ENCODE results near the gene TTBK2. TPM values are rescaled to one million over a fixed set of nuclear protein-coding genes. Genes with fewer than 3 reads are reported as not detected.

The TTBK2 gene
- total RNA-seq, 1 experiment from 2014 or later: 18.6 TPM

DNA sequence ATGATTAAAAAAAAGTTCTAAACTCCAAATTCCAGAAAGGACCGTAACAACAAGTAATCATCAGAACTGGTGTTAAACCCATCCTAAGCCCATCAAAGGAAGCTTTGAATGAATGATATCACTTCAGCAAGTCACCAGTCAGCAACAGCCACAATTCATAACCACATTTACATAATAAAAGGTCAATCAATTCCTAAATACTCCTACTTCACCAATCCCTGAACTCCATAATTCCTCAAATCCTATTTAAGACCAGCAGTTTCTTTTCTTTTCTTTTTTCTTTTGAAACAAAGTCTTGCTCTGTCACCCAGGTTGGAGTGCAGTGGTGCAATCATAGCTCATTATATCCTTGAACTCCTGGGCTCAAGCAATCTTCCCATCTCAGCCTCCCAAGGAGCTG lies 40.5 kb downstream of the TTBK2 start (continued):
- TF ChIP-seq, protein P1, sequence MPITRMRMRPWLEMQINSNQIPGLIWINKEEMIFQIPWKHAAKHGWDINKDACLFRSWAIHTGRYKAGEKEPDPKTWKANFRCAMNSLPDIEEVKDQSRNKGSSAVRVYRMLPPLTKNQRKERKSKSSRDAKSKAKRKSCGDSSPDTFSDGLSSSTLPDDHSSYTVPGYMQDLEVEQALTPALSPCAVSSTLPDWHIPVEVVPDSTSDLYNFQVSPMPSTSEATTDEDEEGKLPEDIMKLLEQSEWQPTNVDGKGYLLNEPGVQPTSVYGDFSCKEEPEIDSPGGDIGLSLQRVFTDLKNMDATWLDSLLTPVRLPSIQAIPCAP (CRISPR knock-in tag; IDR thresholded peaks at IDR 0.05): no peak
- no peak for TF ChIP-seq RELA (CRISPR knock-in tag; IDR thresholded peaks at IDR 0.05; ENCODE audit: borderline replicate concordance)
- TF ChIP-seq GABPB1 (CRISPR knock-in tag; IDR thresholded peaks at IDR 0.05): no peak
- TF ChIP-seq ZNF317 (CRISPR knock-in tag; IDR thresholded peaks at IDR 0.05; ENCODE audit: borderline replicate concordance, low read depth): no peak
- TF ChIP-seq, protein P2, sequence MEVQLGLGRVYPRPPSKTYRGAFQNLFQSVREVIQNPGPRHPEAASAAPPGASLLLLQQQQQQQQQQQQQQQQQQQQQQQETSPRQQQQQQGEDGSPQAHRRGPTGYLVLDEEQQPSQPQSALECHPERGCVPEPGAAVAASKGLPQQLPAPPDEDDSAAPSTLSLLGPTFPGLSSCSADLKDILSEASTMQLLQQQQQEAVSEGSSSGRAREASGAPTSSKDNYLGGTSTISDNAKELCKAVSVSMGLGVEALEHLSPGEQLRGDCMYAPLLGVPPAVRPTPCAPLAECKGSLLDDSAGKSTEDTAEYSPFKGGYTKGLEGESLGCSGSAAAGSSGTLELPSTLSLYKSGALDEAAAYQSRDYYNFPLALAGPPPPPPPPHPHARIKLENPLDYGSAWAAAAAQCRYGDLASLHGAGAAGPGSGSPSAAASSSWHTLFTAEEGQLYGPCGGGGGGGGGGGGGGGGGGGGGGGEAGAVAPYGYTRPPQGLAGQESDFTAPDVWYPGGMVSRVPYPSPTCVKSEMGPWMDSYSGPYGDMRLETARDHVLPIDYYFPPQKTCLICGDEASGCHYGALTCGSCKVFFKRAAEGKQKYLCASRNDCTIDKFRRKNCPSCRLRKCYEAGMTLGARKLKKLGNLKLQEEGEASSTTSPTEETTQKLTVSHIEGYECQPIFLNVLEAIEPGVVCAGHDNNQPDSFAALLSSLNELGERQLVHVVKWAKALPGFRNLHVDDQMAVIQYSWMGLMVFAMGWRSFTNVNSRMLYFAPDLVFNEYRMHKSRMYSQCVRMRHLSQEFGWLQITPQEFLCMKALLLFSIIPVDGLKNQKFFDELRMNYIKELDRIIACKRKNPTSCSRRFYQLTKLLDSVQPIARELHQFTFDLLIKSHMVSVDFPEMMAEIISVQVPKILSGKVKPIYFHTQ (CRISPR knock-in tag; IDR thresholded peaks at IDR 0.05): no peak
- TF ChIP-seq, protein P3, sequence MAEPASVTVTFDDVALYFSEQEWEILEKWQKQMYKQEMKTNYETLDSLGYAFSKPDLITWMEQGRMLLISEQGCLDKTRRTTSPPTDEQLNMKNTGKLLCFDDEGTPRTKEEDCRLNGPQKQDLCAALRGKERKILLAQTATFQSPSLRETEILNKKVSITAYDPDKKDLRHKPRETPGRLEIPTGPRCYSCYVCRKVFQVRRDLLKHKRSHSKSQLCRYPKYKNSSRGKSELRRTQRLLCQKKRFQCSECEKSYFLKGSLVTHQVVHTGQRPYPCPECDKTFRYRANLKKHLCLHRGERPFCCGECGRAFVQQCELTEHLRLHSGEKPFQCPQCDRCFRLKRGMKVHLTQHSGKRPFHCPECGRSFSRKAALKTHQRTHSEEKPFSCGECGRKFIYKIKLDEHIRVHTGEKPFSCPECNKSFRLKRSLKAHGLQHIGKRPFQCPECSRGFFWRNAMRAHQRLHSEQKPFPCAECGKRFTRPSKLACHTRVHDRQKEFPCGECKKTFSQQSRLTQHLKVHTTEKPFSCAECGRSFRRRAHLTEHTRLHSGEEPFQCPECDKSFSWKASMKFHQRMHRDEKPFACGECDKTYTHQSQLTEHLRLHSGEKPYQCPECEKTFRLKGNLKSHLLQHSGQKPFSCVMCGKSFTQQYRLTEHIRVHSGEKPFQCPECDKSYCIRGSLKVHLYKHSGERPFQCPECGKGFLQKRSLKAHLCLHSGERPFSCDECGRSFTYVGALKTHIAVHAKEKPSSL (CRISPR knock-in tag; conservative IDR thresholded peaks at IDR 0.05): no peak
- no peak for TF ChIP-seq ZNF121 (CRISPR knock-in tag; IDR thresholded peaks at IDR 0.05)
- TF ChIP-seq EMX1 (CRISPR knock-in tag; IDR thresholded peaks at IDR 0.05): no peak
- no peak for TF ChIP-seq ZNF219 (CRISPR knock-in tag; IDR thresholded peaks at IDR 0.05; ENCODE audit: borderline replicate concordance)
- TF ChIP-seq FOXJ3 (CRISPR knock-in tag; IDR thresholded peaks at IDR 0.05; ENCODE audit: borderline replicate concordance): no peak

DNA sequence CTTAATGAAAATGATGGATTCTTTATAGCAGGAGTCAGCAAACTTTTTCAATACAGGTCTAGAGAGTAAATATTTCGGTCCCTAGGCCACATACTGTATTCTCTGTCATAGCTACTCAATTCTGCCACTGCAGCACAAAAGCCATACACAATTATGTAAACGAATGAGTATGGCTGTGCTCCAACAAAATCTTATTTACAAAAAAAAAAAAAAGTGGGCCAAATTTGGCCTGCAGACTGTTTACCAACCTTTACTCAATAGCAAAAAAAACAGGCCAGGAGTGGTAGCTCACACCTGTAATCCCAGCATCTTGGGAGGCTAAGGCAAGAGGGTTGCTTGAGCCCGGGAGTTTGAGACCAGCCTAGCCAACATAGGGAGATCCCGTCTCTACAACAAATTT lies 41.1 kb downstream of the TTBK2 start:
- no peak for DNase-seq (ENCODE audit: low spot score)
- ATAC-seq: no peak
- Mint-ChIP-seq H3K4me1 (peaks cover 8% of the 10 kb centered on the region; the same call in 1 of the 2 replicates), H3K9me3 (peaks cover 11% of the 10 kb centered on the region), H3K36me3 (peaks cover 9% of the 10 kb centered on the region), H3K27me3 (ENCODE audit: low read depth) (no peaks in the 10 kb centered on the region; the same call in 1 of the 2 replicates), H3K4me3 (no peak overlapping the region), H3K27ac (no peak overlapping the region)
- TF ChIP-seq SOX15 (CRISPR knock-in tag; IDR thresholded peaks at IDR 0.05) (no peak), NR1H2 (CRISPR knock-in tag; IDR thresholded peaks at IDR 0.05) (no peak), GABPB1 (CRISPR knock-in tag; IDR thresholded peaks at IDR 0.05) (no peak), CBFB (CRISPR knock-in tag; IDR thresholded peaks at IDR 0.05; ENCODE audit: low read depth) (no peak)
- TF ChIP-seq, protein P4, sequence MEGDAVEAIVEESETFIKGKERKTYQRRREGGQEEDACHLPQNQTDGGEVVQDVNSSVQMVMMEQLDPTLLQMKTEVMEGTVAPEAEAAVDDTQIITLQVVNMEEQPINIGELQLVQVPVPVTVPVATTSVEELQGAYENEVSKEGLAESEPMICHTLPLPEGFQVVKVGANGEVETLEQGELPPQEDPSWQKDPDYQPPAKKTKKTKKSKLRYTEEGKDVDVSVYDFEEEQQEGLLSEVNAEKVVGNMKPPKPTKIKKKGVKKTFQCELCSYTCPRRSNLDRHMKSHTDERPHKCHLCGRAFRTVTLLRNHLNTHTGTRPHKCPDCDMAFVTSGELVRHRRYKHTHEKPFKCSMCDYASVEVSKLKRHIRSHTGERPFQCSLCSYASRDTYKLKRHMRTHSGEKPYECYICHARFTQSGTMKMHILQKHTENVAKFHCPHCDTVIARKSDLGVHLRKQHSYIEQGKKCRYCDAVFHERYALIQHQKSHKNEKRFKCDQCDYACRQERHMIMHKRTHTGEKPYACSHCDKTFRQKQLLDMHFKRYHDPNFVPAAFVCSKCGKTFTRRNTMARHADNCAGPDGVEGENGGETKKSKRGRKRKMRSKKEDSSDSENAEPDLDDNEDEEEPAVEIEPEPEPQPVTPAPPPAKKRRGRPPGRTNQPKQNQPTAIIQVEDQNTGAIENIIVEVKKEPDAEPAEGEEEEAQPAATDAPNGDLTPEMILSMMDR (IDR thresholded peaks at IDR 0.05): no peak
- TF ChIP-seq, protein P5, sequence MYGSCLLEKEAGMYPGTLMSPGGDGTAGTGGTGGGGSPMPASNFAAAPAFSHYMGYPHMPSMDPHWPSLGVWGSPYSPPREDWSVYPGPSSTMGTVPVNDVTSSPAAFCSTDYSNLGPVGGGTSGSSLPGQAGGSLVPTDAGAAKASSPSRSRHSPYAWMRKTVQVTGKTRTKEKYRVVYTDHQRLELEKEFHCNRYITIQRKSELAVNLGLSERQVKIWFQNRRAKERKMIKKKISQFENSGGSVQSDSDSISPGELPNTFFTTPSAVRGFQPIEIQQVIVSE (CRISPR knock-in tag; IDR thresholded peaks at IDR 0.05; ENCODE audit: borderline replicate concordance): no peak
- TF ChIP-seq, protein P6, sequence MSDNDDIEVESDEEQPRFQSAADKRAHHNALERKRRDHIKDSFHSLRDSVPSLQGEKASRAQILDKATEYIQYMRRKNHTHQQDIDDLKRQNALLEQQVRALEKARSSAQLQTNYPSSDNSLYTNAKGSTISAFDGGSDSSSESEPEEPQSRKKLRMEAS (CRISPR knock-in tag; IDR thresholded peaks at IDR 0.05): no peak
- POLR2A ChIA-PET: interaction anchor here (0.7 kb wide), 1 partner anchor 9 kb away, joined by 4 read pairs; no protein-coding TSS in a partner anchor
- CTCF ChIA-PET: interaction anchor here (1.0 to 1.7 kb wide), 3 partner anchors 30 to 78 kb away, joined by 3 to 6 read pairs (median 4); no protein-coding TSS in a partner anchor

Measured in WTC11 (cell line).